HEK293 (cell line): ENCODE data around the gene PDLIM4.

ENCODE experiments used
- CTCF ChIA-PET: fragments of 350-600 bp; formaldehyde crosslinking; extraction: SDS; loops from one replicate; lab custom pipeline; 2021; ENCODE audit warnings: antibody characterized with exemption; lab: Yijun Ruan, JAX
- POLR2A ChIA-PET: fragments of 300-600 bp; formaldehyde crosslinking; extraction: SDS; loops from one replicate; lab custom pipeline; 2020; ENCODE audit warnings: antibody characterized with exemption, inconsistent platforms; lab: Yijun Ruan, JAX
- H3K27ac ChIP-seq: fragments of 200-500 bp; sonication (Bioruptor generic); 2 replicates; pipeline ENCODE4 v1.5.1; 2014; ENCODE audit warnings: low read depth, low read length, control low read depth, inconsistent platforms; ENCODE audit errors: extremely low read depth
- H3K36me3 ChIP-seq, 2 experiments: fragments of 200-500 bp in 1 of 2; sonication (Bioruptor generic) in 1 of 2; 1 replicate in 1 of 2; 2 replicates in 1 of 2; pipeline ENCODE4 v1.5.1; 2014 to 2017; ENCODE audit warnings: inconsistent platforms in 2 of 2, low read length in 2 of 2; ENCODE audit not compliant: control insufficient read depth in 2 of 2, insufficient read depth in 1 of 2
- H3K4me1 ChIP-seq: fragments of 200-500 bp; sonication (Bioruptor generic); 2 replicates; pipeline ENCODE4 v1.5.1; 2014; ENCODE audit warnings: mild to moderate bottlenecking, low read length, inconsistent platforms; ENCODE audit not compliant: control insufficient read depth, insufficient read depth
- H3K4me3 ChIP-seq: 2 replicates; pipeline ENCODE4 v1.5.1; 2011; ENCODE audit warnings: low read depth, mild to moderate bottlenecking, control low read depth, low read length, moderate library complexity
- H3K9me3 ChIP-seq: fragments of 200-500 bp; sonication (Bioruptor generic); 2 replicates; pipeline ENCODE4 v1.5.1; 2014; ENCODE audit warnings: low read depth, low read length, inconsistent platforms; ENCODE audit not compliant: control insufficient read depth, insufficient read depth
- IKZF3 ChIP-seq: fragments of 450-650 bp; IDR thresholded peaks from 2 replicates; pipeline ENCODE4 v1.5.0; 2018; ENCODE audit warnings: missing biosample characterization, mild to moderate bottlenecking, missing genetic modification characterization, moderate library complexity
- PRDM1 ChIP-seq: fragments of 450-650 bp; formaldehyde crosslinking; IDR thresholded peaks from 2 replicates; pipeline ENCODE4; 2016; ENCODE audit warnings: missing biosample characterization, missing genetic modification characterization
- RBAK ChIP-seq: fragments of 450-650 bp; formaldehyde crosslinking; IDR thresholded peaks from 2 replicates; pipeline ENCODE4 v1.5.1; 2016; ENCODE audit warnings: missing biosample characterization, missing genetic modification characterization
- ZBTB7A ChIP-seq: fragments of 450-650 bp; formaldehyde crosslinking; IDR thresholded peaks from 2 replicates; pipeline ENCODE4 v1.5.1; 2016; ENCODE audit warnings: low read depth, missing biosample characterization, missing genetic modification characterization
- ZNF133 ChIP-seq: fragments of 450-650 bp; formaldehyde crosslinking; IDR thresholded peaks from 2 replicates; pipeline ENCODE4 v1.5.1; 2016; ENCODE audit warnings: missing biosample characterization, missing genetic modification characterization
- ZNF23 ChIP-seq: fragments of 450-650 bp; formaldehyde crosslinking; IDR thresholded peaks from 2 replicates; pipeline ENCODE4 v1.5.1; 2016; ENCODE audit warnings: missing biosample characterization, missing genetic modification characterization, borderline replicate concordance
- ZNF274 ChIP-seq, 2 experiments: fragments of 200-500 bp in 1 of 2; fragments of 450-650 bp in 1 of 2; sonication (Bioruptor generic) in 1 of 2; formaldehyde crosslinking in 1 of 2; IDR thresholded peaks; 2 replicates each; pipeline versions ENCODE4 v1.5.1 to v1.6.1; 2014 to 2016; ENCODE audit warnings: borderline replicate concordance in 1 of 2, inconsistent platforms in 1 of 2, low read length in 1 of 2, missing biosample characterization in 1 of 2, missing genetic modification characterization in 1 of 2
- ZNF580 ChIP-seq: fragments of 450-650 bp; formaldehyde crosslinking; IDR thresholded peaks from 2 replicates; pipeline ENCODE4 v1.5.1; 2016; ENCODE audit warnings: missing biosample characterization, missing genetic modification characterization
- ZNF600 ChIP-seq: fragments of 450-650 bp; formaldehyde crosslinking; IDR thresholded peaks from 2 replicates; pipeline ENCODE4 v1.5.1; 2016; ENCODE audit warnings: missing biosample characterization, missing genetic modification characterization
- ZNF658 ChIP-seq: fragments of 450-650 bp; formaldehyde crosslinking; IDR thresholded peaks from 2 replicates; pipeline ENCODE4; 2016; ENCODE audit warnings: missing biosample characterization, missing genetic modification characterization
- TF ChIP-seq, protein P1 (sequence below): fragments of 450-650 bp; formaldehyde crosslinking; IDR thresholded peaks from 2 replicates; pipeline ENCODE4 v1.5.1; 2017; ENCODE audit warnings: missing biosample characterization, missing genetic modification characterization
- TF ChIP-seq, protein P2 (sequence below): fragments of 450-650 bp; formaldehyde crosslinking; IDR thresholded peaks from 2 replicates; pipeline ENCODE4 v1.5.1; 2016; ENCODE audit warnings: missing biosample characterization, missing genetic modification characterization, low read depth
- TF ChIP-seq, protein P3 (sequence below): fragments of 450-650 bp; formaldehyde crosslinking; IDR thresholded peaks from 2 replicates; pipeline ENCODE4 v1.5.1; 2016; ENCODE audit warnings: missing biosample characterization, missing genetic modification characterization

PDLIM4 gene

GRCh38 chr5:132222649-132223038 lies 34.9 kb upstream of the PDLIM4 start:
- Histone ChIP-seq H3K9me3 (no peaks in the 10 kb centered on the region), H3K27ac (no peak overlapping the region), H3K4me3 (no peak overlapping the region), H3K36me3 (peaks cover 0 to 14% of the 10 kb centered on the region in 2 experiments; a peak in 1 of 3 replicates), H3K4me1 (peaks cover 4% of the 10 kb centered on the region)
- ChIA-PET POLR2A (no interaction called here), CTCF (interaction anchor here (0.6 to 3.6 kb wide), 2 partner anchors 16 to 799 kb away, joined by 3 to 18 read pairs; no protein-coding TSS in a partner anchor)
- no peak for TF ChIP-seq ZNF274 (IDR thresholded peaks at IDR 0.05; ENCODE audit: low read length)
- no peak for TF ChIP-seq ZNF274 (tag by site-specific recombination; IDR thresholded peaks at IDR 0.05; ENCODE audit: borderline replicate concordance)

- POLR2A ChIA-PET: interaction anchor here (2.3 kb wide), 1 partner anchor 8 kb away, joined by 28 read pairs; no protein-coding TSS in a partner anchor
- H3K27ac ChIP-seq: no peak overlapping the region
- H3K4me3 ChIP-seq: no peak overlapping the region
- H3K9me3 ChIP-seq: no peaks in the 10 kb centered on the region
- CTCF ChIA-PET: interaction anchor here (0.6 to 3.6 kb wide), 3 partner anchors 15 to 45 kb away, joined by 3 to 18 read pairs (median 3); no protein-coding TSS in a partner anchor
- peaks cover 0 to 1% of the 10 kb centered on the region in 2 experiments; a peak in 1 of 3 replicates for H3K36me3 ChIP-seq
- peaks cover 4% of the 10 kb centered on the region for H3K4me1 ChIP-seq
- TF ChIP-seq, protein P1, sequence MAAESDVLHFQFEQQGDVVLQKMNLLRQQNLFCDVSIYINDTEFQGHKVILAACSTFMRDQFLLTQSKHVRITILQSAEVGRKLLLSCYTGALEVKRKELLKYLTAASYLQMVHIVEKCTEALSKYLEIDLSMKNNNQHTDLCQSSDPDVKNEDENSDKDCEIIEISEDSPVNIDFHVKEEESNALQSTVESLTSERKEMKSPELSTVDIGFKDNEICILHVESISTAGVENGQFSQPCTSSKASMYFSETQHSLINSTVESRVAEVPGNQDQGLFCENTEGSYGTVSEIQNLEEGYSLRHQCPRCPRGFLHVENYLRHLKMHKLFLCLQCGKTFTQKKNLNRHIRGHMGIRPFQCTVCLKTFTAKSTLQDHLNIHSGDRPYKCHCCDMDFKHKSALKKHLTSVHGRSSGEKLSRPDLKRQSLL (tag by site-specific recombination): no peak
- TF ChIP-seq IKZF3 (tag by site-specific recombination) (no peak), ZNF133 (tag by site-specific recombination) (no peak), ZNF580 (tag by site-specific recombination) (no peak), ZBTB7A (no peak), ZNF23 (tag by site-specific recombination) (no peak), ZNF658 (tag by site-specific recombination) (no peak), PRDM1 (tag by site-specific recombination) (no peak)
- TF ChIP-seq, protein P2, sequence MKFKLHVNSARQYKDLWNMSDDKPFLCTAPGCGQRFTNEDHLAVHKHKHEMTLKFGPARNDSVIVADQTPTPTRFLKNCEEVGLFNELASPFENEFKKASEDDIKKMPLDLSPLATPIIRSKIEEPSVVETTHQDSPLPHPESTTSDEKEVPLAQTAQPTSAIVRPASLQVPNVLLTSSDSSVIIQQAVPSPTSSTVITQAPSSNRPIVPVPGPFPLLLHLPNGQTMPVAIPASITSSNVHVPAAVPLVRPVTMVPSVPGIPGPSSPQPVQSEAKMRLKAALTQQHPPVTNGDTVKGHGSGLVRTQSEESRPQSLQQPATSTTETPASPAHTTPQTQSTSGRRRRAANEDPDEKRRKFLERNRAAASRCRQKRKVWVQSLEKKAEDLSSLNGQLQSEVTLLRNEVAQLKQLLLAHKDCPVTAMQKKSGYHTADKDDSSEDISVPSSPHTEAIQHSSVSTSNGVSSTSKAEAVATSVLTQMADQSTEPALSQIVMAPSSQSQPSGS (tag by site-specific recombination): no peak
These were observed 33.6 kb upstream of the PDLIM4 start for GRCh38 chr5:132223861-132224260.

- Histone ChIP-seq H3K9me3 (no peaks in the 10 kb centered on the region), H3K4me1 (peaks cover 4% of the 10 kb centered on the region), H3K27ac (no peak overlapping the region), H3K36me3 (no peaks in the 10 kb centered on the region), H3K4me3 (no peak overlapping the region)
- POLR2A ChIA-PET: interaction anchor here (2.3 to 4.2 kb wide), 2 partner anchors 9 to 69 kb away, joined by 28 to 30 read pairs; partner anchors contain the start of gene SLC22A4
- no peak for TF ChIP-seq RBAK (tag by site-specific recombination)
- 0 out of 2 replicates have a peak, but pooled peaks have one; percentile 30 for TF ChIP-seq ZNF600 (tag by site-specific recombination)
- TF ChIP-seq, protein P3, sequence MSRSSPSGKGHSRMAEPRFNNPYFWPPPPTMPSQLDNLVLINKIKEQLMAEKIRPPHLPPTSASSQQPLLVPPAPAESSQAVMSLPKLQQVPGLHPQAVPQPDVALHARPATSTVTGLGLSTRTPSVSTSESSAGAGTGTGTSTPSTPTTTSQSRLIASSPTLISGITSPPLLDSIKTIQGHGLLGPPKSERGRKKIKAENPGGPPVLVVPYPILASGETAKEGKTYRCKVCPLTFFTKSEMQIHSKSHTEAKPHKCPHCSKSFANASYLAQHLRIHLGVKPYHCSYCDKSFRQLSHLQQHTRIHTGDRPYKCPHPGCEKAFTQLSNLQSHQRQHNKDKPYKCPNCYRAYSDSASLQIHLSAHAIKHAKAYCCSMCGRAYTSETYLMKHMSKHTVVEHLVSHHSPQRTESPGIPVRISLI (tag by site-specific recombination): 0 out of 2 replicates have a peak, but pooled peaks have one; percentile 62
- CTCF ChIA-PET: interaction anchor here (0.7 to 3.6 kb wide), 8 partner anchors 8 to 160 kb away, joined by 3 to 18 read pairs (median 4); no protein-coding TSS in a partner anchor
These were observed 32.8 kb upstream of the PDLIM4 start for GRCh38 chr5:132224716-132225115.
